Lower leg skin (tissue), 3 donors: Measurements from ENCODE around the gene GPC1.

Source experiments
- CTCF ChIP-seq, 3 donors: fragments of 450-650 bp; IDR thresholded peaks; one replicate each; pipeline ENCODE4 v1.5.1; 2016; ENCODE audit warnings: antibody characterized with exemption in 3 of 3, mild to moderate bottlenecking in 3 of 3, moderate library complexity in 2 of 3
- POLR2A ChIP-seq, 2 donors: fragments of 450-650 bp; IDR thresholded peaks; one replicate each; pipeline ENCODE4 v1.6.1; 2016 to 2017; ENCODE audit warnings: antibody characterized with exemption in 2 of 2, mild to moderate bottlenecking in 1 of 2, moderate library complexity in 1 of 2

- TF ChIP-seq CTCF (IDR thresholded peaks at IDR 0.05) = no peak
- TF ChIP-seq POLR2A (IDR thresholded peaks at IDR 0.05) = no peak
These were observed 39.4 kb upstream of the GPC1 start for GRCh38 chr2:240395896-240396622.
